Measurements from ENCODE around the gene CD9. TPM values are rescaled to one million over a fixed set of nuclear protein-coding genes. Genes with fewer than 3 reads are reported as not detected.

The CD9 gene
- total and polyA plus RNA-seq, 2 donors (not counting 3 experiments of a cell fraction or from before 2014, with no cell fraction given): 379 to 1,225 TPM

- TF ChIP-seq FOS (IDR thresholded peaks at IDR 0.05; ENCODE audit: borderline replicate concordance, insufficient read depth, low read length) (no peak), MYC (IDR thresholded peaks at IDR 0.05; ENCODE audit: low read depth, low read length) (no peak), JUN (IDR thresholded peaks at IDR 0.05; ENCODE audit: borderline replicate concordance, insufficient read depth, insufficient read length, low read depth) (no peak), CTCF (IDR thresholded peaks at IDR 0.05; ENCODE audit: extremely low read depth in 1 of 2, insufficient read depth in 1 of 2, low read depth in 1 of 2, low read length in 2 of 2) (no peak), MAX (IDR thresholded peaks at IDR 0.05; ENCODE audit: insufficient read depth, insufficient read length) (no peak), EZH2 (IDR thresholded peaks at IDR 0.05; ENCODE audit: borderline replicate concordance, low read depth, low read length, severe bottlenecking) (no peak), GATA2 (IDR thresholded peaks at IDR 0.05; ENCODE audit: insufficient read depth, insufficient read length, low read depth, low read length) (no peak), POLR2AphosphoS5 (IDR thresholded peaks at IDR 0.05; ENCODE audit: insufficient read depth, low read depth, low read length) (no peak), POLR2A (IDR thresholded peaks at IDR 0.05; ENCODE audit: low read depth, low read length) (no peak)
- Histone ChIP-seq H3K9me3 (replicated peaks; ENCODE audit: control insufficient read depth, insufficient read depth, low read length) (no peaks in the 10 kb centered on the region), H4K20me1 (replicated peaks; ENCODE audit: control insufficient read depth, extremely low read depth, insufficient read depth, low read length) (no peaks in the 10 kb centered on the region), H3K9me1 (replicated peaks; ENCODE audit: control insufficient read depth, extremely low read depth, insufficient read depth, low read length) (no peaks in the 10 kb centered on the region), H3K4me2 (ENCODE audit: insufficient read depth, low read length) (no peak overlapping the region), H3K27me3 (ENCODE audit: control insufficient read depth in 2 of 2, insufficient read depth in 2 of 2, low read length in 2 of 2) (peaks cover 6 to 11% of the 10 kb centered on the region in 2 experiments), H2AFZ (ENCODE audit: low read depth, low read length) (no peak overlapping the region), H3K36me3 (ENCODE audit: control insufficient read depth in 2 of 2, extremely low read depth in 1 of 2, insufficient read depth in 2 of 2, low read length in 2 of 2) (no peaks in the 10 kb centered on the region), H3K9ac (replicated peaks; ENCODE audit: extremely low read depth, insufficient read depth, low read length) (no peak overlapping the region), H3K4me1 (ENCODE audit: control insufficient read depth, extremely low read depth, insufficient read depth, low read length) (no peaks in the 10 kb centered on the region), H3K79me2 (ENCODE audit: control insufficient read depth, insufficient read depth, low read length) (no peaks in the 10 kb centered on the region), H3K27ac (ENCODE audit: insufficient read depth, low read depth, low read length) (no peak overlapping the region), H3K4me3 (replicated peaks in 1 of 3; ENCODE audit: insufficient read depth in 1 of 3, low read depth in 1 of 3, low read length in 3 of 3) (no peak overlapping the region)
- POLR2A ChIA-PET: no interaction called here
- FAIRE-seq (no peak), DNase-seq (ENCODE audit: low read depth, low spot score) (no peak)
- CTCF ChIA-PET: no interaction called here
- no TSS peak for BruUV-seq (replicated peaks)
- dilution Hi-C loops (cut with MboI; ENCODE audit: extremely low pct_ligation_motif_present, low sequenced_read_pairs): no loop called here
- intact Hi-C loops (cut with micrococcal nuclease): no loop called here
Observed at GRCh38 chr12:6254491-6254890, 54.3 kb downstream of the CD9 start.
